GM19328 (cell line): ENCODE results near the gene BACE2.

Source experiments
- ATAC-seq: cut with Tn5 transposase; IDR thresholded peaks from one replicate; pipeline ENCODE4 v1.9.1; 2021; ENCODE audit warnings: mild to moderate bottlenecking, moderate library complexity; ENCODE audit not compliant: unreplicated experiment

BACE2 gene

GRCh38 chr21:41211060-41211805 is 43.3 kb downstream of the BACE2 start:
- no peak for ATAC-seq

- no peak for ATAC-seq
Observed at GRCh38 chr21:41213021-41213420, 45.1 kb downstream of the BACE2 start.

GRCh38 chr21:41215856-41216408 is 48.0 kb downstream of the BACE2 start:
- no peak for ATAC-seq

- ATAC-seq: no peak
Observed at GRCh38 chr21:41216486-41216885, 48.5 kb downstream of the BACE2 start.

GRCh38 chr21:41217671-41218385 is 49.9 kb downstream of the BACE2 start:
- no peak for ATAC-seq

GRCh38 chr21:41219498-41220207 is 51.7 kb downstream of the BACE2 start:
- no peak for ATAC-seq

- ATAC-seq: no peak
Observed at GRCh38 chr21:41220208-41220733, 52.3 kb downstream of the BACE2 start.

- no peak for ATAC-seq
Observed at GRCh38 chr21:41222247-41223068, 54.5 kb downstream of the BACE2 start.

- no peak for ATAC-seq
Observed at GRCh38 chr21:41226853-41227252, 58.9 kb downstream of the BACE2 start.

GRCh38 chr21:41227357-41228005 is 59.5 kb downstream of the BACE2 start:
- no peak for ATAC-seq

- ATAC-seq: no peak
Observed at GRCh38 chr21:41228006-41228370, 60.0 kb downstream of the BACE2 start.

- no peak for ATAC-seq
Observed at GRCh38 chr21:41228492-41228891, 60.5 kb downstream of the BACE2 start.

GRCh38 chr21:41228958-41229357 is 61.0 kb downstream of the BACE2 start:
- ATAC-seq: no peak

GRCh38 chr21:41229509-41230248 is 61.7 kb downstream of the BACE2 start:
- ATAC-seq: no peak

GRCh38 chr21:41230497-41230896 is 62.5 kb downstream of the BACE2 start:
- ATAC-seq: no peak

GRCh38 chr21:41231060-41231459 is 63.1 kb downstream of the BACE2 start:
- no peak for ATAC-seq

- ATAC-seq: no peak
Observed at GRCh38 chr21:41232013-41232412, 64.1 kb downstream of the BACE2 start.

- ATAC-seq: no peak
Observed at GRCh38 chr21:41233916-41234315, 66.0 kb downstream of the BACE2 start.

- ATAC-seq: no peak
Observed at GRCh38 chr21:41234569-41234968, 66.6 kb downstream of the BACE2 start.
